Measurements from ENCODE around the gene ARFGAP1.

GRCh38 chr20:63331741-63332400 is 59.3 kb downstream of the ARFGAP1 start:
- TF ChIP-seq ISL1 (CRISPR knock-in tag; IDR thresholded peaks at IDR 0.05) (no peak), BACH2 (CRISPR knock-in tag; IDR thresholded peaks at IDR 0.05; ENCODE audit: borderline replicate concordance) (no peak), ARNTL (CRISPR knock-in tag; IDR thresholded peaks at IDR 0.05; ENCODE audit: borderline replicate concordance, low read depth) (no peak), OSR1 (CRISPR knock-in tag; IDR thresholded peaks at IDR 0.05) (no peak), ZNF70 (CRISPR knock-in tag; IDR thresholded peaks at IDR 0.05) (no peak), SNAI2 (CRISPR knock-in tag; IDR thresholded peaks at IDR 0.05) (no peak), ZFP3 (CRISPR knock-in tag; IDR thresholded peaks at IDR 0.05) (no peak), ZNF8 (CRISPR knock-in tag; IDR thresholded peaks at IDR 0.05) (no peak), GLIS3 (CRISPR knock-in tag; IDR thresholded peaks at IDR 0.05) (no peak), RARB (CRISPR knock-in tag; IDR thresholded peaks at IDR 0.05) (no peak)
